GM18508 (cell line): ENCODE results near the gene S1PR4.
"Not testable (repeated sequence)": the region's sequence is repeated elsewhere in the genome, so short reads cannot be mapped to it uniquely, and the experiment has no call there.

Experiments
- ATAC-seq: cut with Tn5 transposase; IDR thresholded peaks from one replicate; pipeline ENCODE4 v1.9.1; 2021; ENCODE audit warnings: moderate number of reproducible peaks; ENCODE audit not compliant: insufficient read depth, unreplicated experiment

Gene S1PR4

GRCh38 chr19:3192684-3193083 is 14.1 kb downstream of the S1PR4 start:
- no peak for ATAC-seq

GRCh38 chr19:3193256-3194105 is 14.9 kb downstream of the S1PR4 start:
- ATAC-seq: no peak

DNA sequence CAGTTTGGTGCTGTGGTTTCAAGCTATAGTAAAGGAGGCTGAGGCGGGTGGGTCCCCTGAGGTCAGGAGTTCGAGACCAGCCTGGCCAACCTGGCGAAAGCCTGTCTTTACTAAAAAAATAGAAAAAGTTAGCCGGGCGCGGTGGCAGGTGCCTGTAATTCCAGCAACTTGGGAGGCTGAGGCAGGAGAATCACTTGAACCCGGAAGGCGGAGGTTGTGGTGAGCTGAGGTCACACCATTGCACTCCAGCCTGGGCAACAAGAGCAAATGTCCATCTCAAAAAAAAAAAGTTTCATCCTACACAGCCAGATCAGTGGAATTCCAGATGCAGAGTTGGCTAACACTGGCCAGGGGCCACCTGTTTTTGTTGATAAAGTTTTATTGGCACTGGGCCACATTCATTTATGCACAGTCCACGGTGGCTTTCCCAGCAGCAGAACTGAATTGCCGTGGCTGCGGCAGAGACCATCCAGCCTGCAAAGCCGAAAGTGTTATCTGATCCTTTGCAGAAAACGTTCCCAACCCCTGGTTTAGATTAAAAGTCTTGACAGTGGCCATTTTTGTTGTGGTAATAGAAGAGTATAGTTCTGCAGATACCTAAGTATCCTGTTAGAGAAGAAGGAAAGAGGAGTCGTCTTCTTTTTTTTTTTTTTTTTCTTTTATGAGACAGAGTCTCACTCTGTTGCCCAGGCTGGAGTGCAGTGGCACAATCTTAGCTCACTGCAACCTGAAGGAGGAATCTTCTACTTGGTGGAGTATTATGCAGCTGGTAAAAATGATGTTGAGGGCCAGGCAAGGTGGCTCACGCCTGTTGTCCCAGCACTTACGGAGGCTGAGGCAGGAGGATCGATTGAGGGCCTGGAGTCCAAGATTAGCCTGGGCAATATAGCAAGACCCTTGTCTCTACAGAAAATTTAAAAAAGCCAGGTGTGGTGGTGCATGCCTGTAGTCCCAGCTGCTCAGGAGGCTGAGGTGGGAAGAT is 15.8 kb downstream of the S1PR4 start:
- ATAC-seq: no peak

DNA sequence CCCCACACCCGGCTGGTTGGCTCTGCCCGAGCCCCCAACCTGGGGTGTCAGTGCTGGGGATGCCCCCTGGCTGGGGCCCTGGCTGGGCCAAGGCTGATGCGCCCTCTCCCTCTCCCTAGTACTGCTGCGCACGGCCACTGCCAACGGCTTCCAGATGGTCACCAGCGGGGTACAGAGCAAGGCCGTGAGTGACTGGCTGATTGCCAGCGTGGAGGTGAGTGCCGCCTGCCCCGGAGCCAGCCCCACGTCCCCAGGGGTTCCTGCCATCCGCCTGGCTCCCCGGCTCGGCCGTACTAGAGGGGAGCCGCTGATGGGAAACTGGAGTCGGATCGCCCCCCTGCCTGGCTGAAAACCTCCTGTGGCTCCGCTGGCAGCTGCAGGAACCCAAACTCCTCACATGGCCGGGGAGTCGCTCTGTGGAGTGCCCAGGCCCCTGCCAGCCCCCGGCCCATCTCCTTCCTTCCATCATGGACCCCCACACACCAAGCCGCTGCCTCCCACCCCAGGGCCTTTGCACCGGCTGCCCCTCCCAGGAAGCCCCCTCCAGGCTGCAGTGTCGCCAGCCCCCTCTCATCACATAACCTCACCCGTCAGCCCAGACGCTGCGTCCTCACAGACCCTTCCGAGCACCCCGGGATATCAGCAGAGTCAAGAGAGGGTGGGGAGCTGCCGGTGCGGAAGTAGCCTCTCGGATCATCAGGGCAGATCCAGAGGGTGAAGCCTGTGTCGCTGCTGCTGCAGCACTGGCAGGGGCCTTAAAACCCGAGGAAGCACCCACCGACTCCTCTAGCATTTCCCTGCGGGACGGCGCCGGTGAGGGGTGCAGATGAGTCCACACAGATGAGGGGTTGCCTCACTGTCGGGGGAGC is 17.7 kb downstream of the S1PR4 start:
- ATAC-seq: no peak

DNA sequence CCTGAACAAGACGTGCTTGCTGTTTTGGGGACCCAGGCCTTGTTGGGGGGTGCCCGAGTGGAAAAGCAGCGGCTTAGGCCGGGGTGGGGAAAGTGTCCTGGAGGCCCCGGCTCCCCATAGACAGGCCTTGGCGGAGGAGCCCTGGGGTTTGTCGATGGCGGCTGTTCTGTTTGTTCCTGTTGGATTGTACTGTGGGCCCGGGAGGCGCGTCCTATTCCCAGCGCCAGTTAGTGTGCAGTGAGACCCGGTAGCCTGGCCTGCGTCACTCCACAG is 18.3 kb downstream of the S1PR4 start:
- ATAC-seq: no peak

DNA sequence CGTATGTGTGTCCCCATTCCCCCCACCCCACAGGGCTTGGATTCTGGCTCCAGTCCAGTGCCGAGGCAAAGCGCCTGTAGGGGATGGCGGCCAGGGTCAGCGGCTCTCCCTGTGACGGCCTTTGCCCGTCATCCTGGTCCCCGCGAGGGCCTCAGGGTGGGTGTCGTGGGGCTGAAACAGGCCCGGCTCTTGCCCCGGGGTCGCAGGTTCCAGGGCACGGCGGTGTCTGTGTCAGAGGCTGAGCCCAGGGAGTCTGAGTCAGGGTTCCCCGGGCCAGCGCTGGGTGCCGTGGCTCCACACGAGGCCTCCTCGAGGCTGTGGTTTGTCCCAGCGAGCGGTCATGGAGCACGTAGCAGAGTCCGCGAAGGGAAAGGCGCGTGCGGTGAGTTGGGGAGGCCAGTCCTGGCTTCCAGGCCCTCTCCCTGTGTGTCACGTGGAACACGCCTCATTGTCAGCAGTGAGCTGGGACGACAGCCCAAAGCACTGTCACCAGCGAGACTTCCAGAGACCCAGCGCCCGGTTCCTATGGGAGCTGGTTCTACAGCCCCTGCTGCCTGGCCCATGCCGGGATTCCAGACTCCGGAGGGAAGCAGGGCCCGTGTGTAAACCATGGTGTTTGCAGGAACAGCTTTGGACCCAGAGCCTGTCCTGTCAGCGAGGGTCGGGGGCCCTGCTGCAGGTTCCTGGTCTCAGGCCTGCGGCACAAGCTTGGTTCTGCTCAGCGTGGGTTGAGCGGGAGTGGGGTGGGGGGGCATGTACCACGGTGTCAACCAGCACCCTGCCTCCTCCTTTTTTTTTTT is 20.5 kb downstream of the S1PR4 start:
- ATAC-seq: no peak

- no peak for ATAC-seq
These were observed 22.6 kb downstream of the S1PR4 start for GRCh38 chr19:3201072-3201700.

DNA sequence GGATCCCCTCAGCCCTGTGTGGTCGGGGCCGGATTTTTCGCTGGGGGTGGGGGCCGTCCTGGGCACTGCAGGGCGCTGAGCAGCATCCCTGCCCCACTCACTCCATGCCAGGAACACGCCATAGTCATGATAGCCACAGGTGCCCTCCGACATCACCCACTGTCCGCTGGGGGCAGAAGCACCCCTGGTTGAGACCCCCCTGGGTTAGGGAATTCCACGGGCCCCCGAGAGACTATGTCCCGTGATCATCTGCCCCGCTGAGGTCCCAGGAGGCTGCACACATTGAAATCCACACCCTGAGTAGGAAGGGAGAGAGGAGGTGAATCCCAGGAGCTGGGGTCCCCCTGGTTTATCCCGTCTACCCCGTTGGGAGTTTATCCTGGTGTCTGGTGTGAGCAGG is 23.3 kb downstream of the S1PR4 start:
- ATAC-seq: no peak

- no peak for ATAC-seq
These were observed 23.8 kb downstream of the S1PR4 start for GRCh38 chr19:3202346-3202745.

DNA sequence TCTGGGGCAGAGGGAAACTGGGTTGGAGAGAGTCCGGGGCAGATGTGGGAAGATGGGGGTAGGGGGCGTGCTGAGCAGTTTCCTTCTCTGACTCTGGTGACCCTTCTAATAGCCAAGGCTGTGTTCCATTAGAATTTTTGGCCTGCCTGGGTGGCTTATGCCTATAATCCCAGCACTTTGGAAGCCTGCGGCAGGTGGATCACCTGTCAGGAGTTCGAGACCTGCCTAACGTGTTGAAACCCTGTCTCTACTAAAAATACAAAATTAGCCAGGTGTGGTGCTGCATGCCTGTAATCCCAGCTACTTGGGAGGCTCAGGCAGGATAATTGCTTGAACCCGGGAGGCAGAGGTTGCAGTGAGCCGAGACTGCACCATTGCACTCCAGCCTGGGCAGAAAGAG is 24.3 kb downstream of the S1PR4 start:
- not testable (repeated sequence) for ATAC-seq

GRCh38 chr19:3203805-3204645 is 25.5 kb downstream of the S1PR4 start:
- no peak for ATAC-seq

- no peak for ATAC-seq
These were observed 26.2 kb downstream of the S1PR4 start for GRCh38 chr19:3204646-3205275.

GRCh38 chr19:3206216-3206953 is 27.8 kb downstream of the S1PR4 start:
- no peak for ATAC-seq

DNA sequence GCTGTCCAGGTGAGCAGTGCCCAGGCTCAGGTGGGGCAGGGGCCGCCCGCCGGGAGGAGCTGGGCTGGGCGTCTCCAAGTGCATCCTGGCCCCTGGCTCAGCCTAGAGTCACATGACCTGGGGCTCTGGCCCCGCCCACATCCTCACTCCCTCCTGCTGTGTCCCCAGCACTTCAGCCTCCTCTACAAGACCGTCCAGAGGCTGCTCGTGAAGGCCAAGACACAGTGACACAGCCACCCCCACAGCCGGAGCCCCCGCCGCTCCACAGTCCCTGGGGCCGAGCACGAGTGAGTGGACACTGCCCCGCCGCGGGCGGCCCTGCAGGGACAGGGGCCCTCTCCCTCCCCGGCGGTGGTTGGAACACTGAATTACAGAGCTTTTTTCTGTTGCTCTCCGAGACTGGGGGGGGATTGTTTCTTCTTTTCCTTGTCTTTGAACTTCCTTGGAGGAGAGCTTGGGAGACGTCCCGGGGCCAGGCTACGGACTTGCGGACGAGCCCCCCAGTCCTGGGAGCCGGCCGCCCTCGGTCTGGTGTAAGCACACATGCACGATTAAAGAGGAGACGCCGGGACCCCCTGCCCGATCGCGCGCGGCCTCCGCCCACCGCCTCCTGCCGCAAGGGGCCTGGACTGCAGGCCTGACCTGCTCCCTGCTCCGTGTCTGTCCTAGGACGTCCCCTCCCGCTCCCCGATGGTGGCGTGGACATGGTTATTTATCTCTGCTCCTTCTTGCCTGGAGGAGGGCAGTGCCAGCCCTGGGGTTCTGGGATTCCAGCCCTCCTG is 29.1 kb downstream of the S1PR4 start:
- ATAC-seq: no peak

GRCh38 chr19:3208317-3209207 is 30.0 kb downstream of the S1PR4 start:
- ATAC-seq: no peak
